H9 (cell line): ENCODE measurements around the gene NFE2L3. TPM values are rescaled to one million over a fixed set of nuclear protein-coding genes. Genes with fewer than 3 reads are reported as not detected.

Experiments
- DNase-seq: peaks from one replicate; pipeline ENCODE4 v3.0.0-alpha.2; 2017
- H2AFZ ChIP-seq: one replicate; pipeline ENCODE4 v1.6.1; 2013; ENCODE audit warnings: mild to moderate bottlenecking, low read length, control low read depth, moderate library complexity
- H2AK5ac ChIP-seq: 2 replicates; pipeline ENCODE4 v1.6.1; 2013; ENCODE audit warnings: low read length, control low read depth, mixed read lengths; ENCODE audit not compliant: insufficient read length
- H2BK120ac ChIP-seq: one replicate; pipeline ENCODE4 v1.6.1; 2013; ENCODE audit warnings: low read depth, mild to moderate bottlenecking, low read length, control low read depth, inconsistent platforms; ENCODE audit not compliant: poor library complexity, severe bottlenecking
- H2BK12ac ChIP-seq: 2 replicates; pipeline ENCODE4 v1.6.1; 2013; ENCODE audit warnings: low read length, control low read depth, mixed read lengths, low read depth; ENCODE audit not compliant: insufficient read length
- H2BK15ac ChIP-seq: 2 replicates; pipeline ENCODE4 v1.6.1; 2013; ENCODE audit warnings: low read depth, low read length, control low read depth
- H2BK20ac ChIP-seq: one replicate; pipeline ENCODE4 v1.6.1; 2013; ENCODE audit warnings: low read depth, mild to moderate bottlenecking, low read length, control low read depth, inconsistent platforms; ENCODE audit not compliant: poor library complexity, severe bottlenecking
- H2BK5ac ChIP-seq: 2 replicates; pipeline ENCODE4 v1.6.1; 2013; ENCODE audit warnings: low read length, control low read depth, mixed read lengths; ENCODE audit not compliant: insufficient read length
- H3K14ac ChIP-seq: 2 replicates; pipeline ENCODE4 v1.6.1; 2013; ENCODE audit warnings: low read length, control low read depth; ENCODE audit not compliant: insufficient read depth
- H3K18ac ChIP-seq: 2 replicates; pipeline ENCODE4 v1.6.1; 2013; ENCODE audit warnings: low read depth, mild to moderate bottlenecking, mixed read lengths, low read length, control low read depth; ENCODE audit not compliant: insufficient read length
- H3K23ac ChIP-seq: 2 replicates; pipeline ENCODE4 v1.6.1; 2013; ENCODE audit warnings: low read length, control low read depth, mixed read lengths, low read depth; ENCODE audit not compliant: insufficient read length
- H3K23me2 ChIP-seq: 2 replicates; pipeline ENCODE4 v1.6.1; 2013; ENCODE audit warnings: low read depth, mild to moderate bottlenecking, mixed read lengths, low read length, control low read depth; ENCODE audit not compliant: insufficient read length, poor library complexity, severe bottlenecking
- H3K27ac ChIP-seq: 2 replicates; pipeline ENCODE4 v1.5.1; 2013; ENCODE audit warnings: low read length, control low read depth, mixed read lengths, low read depth; ENCODE audit not compliant: insufficient read length
- H3K27me3 ChIP-seq: 2 replicates; pipeline ENCODE4 v1.6.1; 2013; ENCODE audit warnings: low read length, control low read depth, inconsistent platforms; ENCODE audit not compliant: insufficient read depth
- H3K4ac ChIP-seq: 2 replicates; pipeline ENCODE4 v1.6.1; 2013; ENCODE audit warnings: low read depth, mild to moderate bottlenecking, control low read depth, inconsistent platforms, low read length, moderate library complexity
- H3K4me1 ChIP-seq: 2 replicates; pipeline ENCODE4 v1.6.1; 2013; ENCODE audit warnings: low read length, control low read depth, inconsistent platforms; ENCODE audit not compliant: insufficient read depth
- H3K4me2 ChIP-seq: 2 replicates; pipeline ENCODE4 v1.6.1; 2013; ENCODE audit warnings: low read length, control low read depth, mixed read lengths; ENCODE audit not compliant: insufficient read length, insufficient read depth
- H3K56ac ChIP-seq: 2 replicates; pipeline ENCODE4 v1.6.1; 2013; ENCODE audit warnings: low read depth, mild to moderate bottlenecking, mixed read lengths, low read length, control low read depth; ENCODE audit not compliant: insufficient read length
- H3K79me1 ChIP-seq: 2 replicates; pipeline ENCODE4 v1.6.1; 2013; ENCODE audit warnings: low read depth, mild to moderate bottlenecking, moderate library complexity, low read length, control low read depth, inconsistent platforms; ENCODE audit not compliant: insufficient read depth, poor library complexity, severe bottlenecking
- H3K79me2 ChIP-seq: 2 replicates; pipeline ENCODE4 v1.6.1; 2013; ENCODE audit warnings: low read length, control low read depth, inconsistent platforms; ENCODE audit not compliant: insufficient read depth
- H3K9ac ChIP-seq: 2 replicates; pipeline ENCODE4 v1.6.1; 2013; ENCODE audit warnings: low read length, control low read depth, mixed read lengths; ENCODE audit not compliant: insufficient read length; ENCODE audit errors: extremely low read depth
- H3K9me3 ChIP-seq: one replicate; pipeline ENCODE4 v1.6.1; 2013; ENCODE audit warnings: low read depth, low read length, inconsistent platforms; ENCODE audit not compliant: control insufficient read depth
- H3T11ph ChIP-seq: one replicate; pipeline ENCODE4 v1.6.1; 2013; ENCODE audit warnings: mild to moderate bottlenecking, low read length, control low read depth, inconsistent platforms
- H4K20me1 ChIP-seq: one replicate; pipeline ENCODE4 v1.6.1; 2013; ENCODE audit not compliant: control insufficient read depth, insufficient read length, insufficient read depth
- H4K5ac ChIP-seq: 2 replicates; pipeline ENCODE4 v1.6.1; 2013; ENCODE audit warnings: low read depth, mild to moderate bottlenecking, mixed read lengths, low read length, control low read depth; ENCODE audit not compliant: insufficient read length
- H4K8ac ChIP-seq: replicated peaks from 2 replicates; pipeline ENCODE4 v1.6.1; 2013; ENCODE audit warnings: low read length, control low read depth, mixed read lengths, low read depth; ENCODE audit not compliant: insufficient read length
- H4K91ac ChIP-seq: 2 replicates; pipeline ENCODE4 v1.6.1; 2013; ENCODE audit warnings: low read depth, mild to moderate bottlenecking, moderate library complexity, mixed read lengths, low read length, control low read depth; ENCODE audit not compliant: insufficient read length
- H3K27ac Mint-ChIP-seq, 3 experiments: 2 replicates in 2 of 3; 3 replicates in 1 of 3; pipeline ENCODE4 v1.8.0; 2020 to 2021; ENCODE audit warnings: mixed read lengths in 3 of 3, mild to moderate bottlenecking in 1 of 3, moderate library complexity in 1 of 3
- H3K27me3 Mint-ChIP-seq: 2 replicates; pipeline ENCODE4 v1.8.0; 2021; ENCODE audit warnings: low read depth, mild to moderate bottlenecking, moderate library complexity, mixed read lengths
- H3K36me3 Mint-ChIP-seq, 3 experiments: 2 replicates in 2 of 3; 3 replicates in 1 of 3; pipeline ENCODE4 v1.8.0; 2020 to 2021; ENCODE audit warnings: low read depth in 3 of 3, mixed read lengths in 3 of 3; ENCODE audit not compliant: insufficient read depth in 1 of 3
- H3K4me1 Mint-ChIP-seq, 2 experiments: 2 replicates each; pipeline ENCODE4 v1.8.0; 2020; ENCODE audit warnings: mixed read lengths in 2 of 2
- H3K4me3 Mint-ChIP-seq, 2 experiments: 2 replicates in 1 of 2; 3 replicates in 1 of 2; pipeline ENCODE4 v1.8.0; 2020 to 2021; ENCODE audit warnings: mild to moderate bottlenecking in 2 of 2, mixed read lengths in 2 of 2, moderate library complexity in 1 of 2
- H3K9me3 Mint-ChIP-seq, 2 experiments: 2 replicates in 1 of 2; 3 replicates in 1 of 2; pipeline ENCODE4 v1.8.0; 2020; ENCODE audit warnings: mild to moderate bottlenecking in 2 of 2, mixed read lengths in 2 of 2, moderate library complexity in 1 of 2
- CTCF ChIP-seq: fragments of 200-600 bp; sonication (generic); conservative IDR thresholded peaks from 3 replicates; pipeline ENCODE4 v1.8.0; 2021; ENCODE audit warnings: antibody characterized with exemption, mild to moderate bottlenecking
- WGBS: extraction: QIAGEN DNeasy Blood & Tissue Kit; methylation state at CpG from one replicate; pipeline ENCODE4 v1.1.7; 2013; ENCODE audit warnings: missing lambda C conversion rate, low lambda C conversion rate, mixed read lengths; ENCODE audit not compliant: insufficient read length; ENCODE audit errors: extremely low coverage; 5-methylcytosine and 5-hydroxymethylcytosine counted together
- total RNA-seq: library from RNA; stranded (reverse); gene quantifications from 2 replicates; pipeline ENCODE4 v1.2.1, GENCODE V29; 2021

NFE2L3 gene
- total RNA-seq, 1 experiment from 2014 or later = 46.9 TPM

DNA sequence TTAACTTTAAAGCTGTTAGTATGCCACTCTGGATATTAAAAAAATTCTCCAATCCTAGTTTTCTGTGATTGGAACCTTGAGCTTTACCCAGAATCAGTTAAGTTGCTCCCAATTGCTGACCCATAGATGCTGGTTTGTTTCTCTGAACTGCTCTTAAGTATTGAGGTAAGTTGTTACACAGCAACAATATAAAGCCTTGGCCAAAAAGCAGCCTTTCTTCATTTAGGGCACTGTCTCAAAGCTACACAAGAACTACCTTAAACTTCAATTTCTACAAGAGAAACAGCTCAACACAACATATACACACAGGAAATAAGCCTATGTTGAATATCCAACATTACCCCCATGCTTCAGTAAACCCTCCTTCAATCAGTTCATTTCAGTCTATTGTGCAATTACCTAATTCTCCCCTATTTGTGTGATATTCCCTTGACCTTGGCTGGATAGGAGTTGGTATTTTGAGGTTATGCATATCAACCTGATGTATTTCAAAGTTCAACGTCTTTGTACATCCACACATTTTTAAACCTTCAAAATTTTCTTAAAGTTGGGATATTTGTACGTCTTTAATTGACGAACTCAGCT lies 37.1 kb downstream of the NFE2L3 start:
- Mint-ChIP-seq H3K36me3 (peaks cover 54 to 85% (median 60%) of the 10 kb centered on the region in 3 experiments), H3K4me3 (no peak overlapping the region), H3K27me3 (no peaks in the 10 kb centered on the region; the same call in 1 of the 2 replicates), H3K27ac (peak overlapping the region in 1 of 3 experiments; percentile 98; a peak in 2 of 7 replicates), H3K4me1 (peaks cover 23 to 35% of the 10 kb centered on the region in 2 experiments), H3K9me3 (no peaks in the 10 kb centered on the region)
- Histone ChIP-seq H2BK5ac (no peak overlapping the region), H2BK15ac (no peak overlapping the region), H3K27ac (peak overlapping the region; percentile 71), H2AK5ac (no peak overlapping the region), H2BK120ac (no peak overlapping the region), H3K4me1 (no peaks in the 10 kb centered on the region), H3K18ac (no peak overlapping the region), H3K27me3 (no peaks in the 10 kb centered on the region), H3T11ph (no peak overlapping the region), H4K91ac (no peak overlapping the region), H4K8ac (no peak overlapping the region), H3K56ac (no peak overlapping the region), H4K20me1 (no peaks in the 10 kb centered on the region), H3K23ac (no peak overlapping the region), H3K14ac (no peak overlapping the region), H3K4me2 (no peak overlapping the region), H3K4ac (no peak overlapping the region), H4K5ac (no peak overlapping the region), H2BK12ac (no peak overlapping the region), H2BK20ac (no peak overlapping the region), H3K9ac (no peak overlapping the region), H3K79me1 (no peaks in the 10 kb centered on the region), H3K23me2 (no peaks in the 10 kb centered on the region), H3K9me3 (no peaks in the 10 kb centered on the region), H2AFZ (no peak overlapping the region), H3K79me2 (peaks cover 2% of the 10 kb centered on the region; the same call in 1 of the 2 replicates)
- TF ChIP-seq CTCF = no peak
- DNase-seq = no peak
- no CpG with 5 or more reads among the region's 3 CpGs for WGBS
